ENCODE results near the gene MTMR4. TPM values are rescaled to one million over a fixed set of nuclear protein-coding genes. Genes with fewer than 3 reads are reported as not detected.
A peak's percentile ranks its signal among the peaks of the same experiment; 100 is the strongest.

The MTMR4 gene
- polyA plus RNA-seq, 1 experiment = 28.3 TPM

GRCh38 chr17:58517928-58518609 is 3.6 kb upstream of the MTMR4 start:
- peak overlapping the region; percentile 83 for H3K4me3 ChIP-seq (ENCODE audit: low read depth, low read length)
- POLR2A ChIA-PET = interaction anchor here (0.6 to 3.2 kb wide), 6 partner anchors 16 to 193 kb away, joined by 3 to 59 read pairs (median 3); no protein-coding TSS in a partner anchor
- H3K27ac ChIP-seq (ENCODE audit: low read depth, low read length) = peak overlapping the region; percentile 91
- TF ChIP-seq CTCF (IDR thresholded peaks at IDR 0.05; ENCODE audit: low read depth, low read length) = no peak
- CTCF ChIA-PET = interaction anchor here (0.6 to 3.2 kb wide), 15 partner anchors 9 to 1671 kb away, joined by 3 to 41 read pairs (median 5); no protein-coding TSS in a partner anchor
- DNase-seq (ENCODE audit: low read depth, low spot score) = peak; percentile 99
- no peaks in the 10 kb centered on the region; the same call in 1 of the 2 replicates for H3K9me3 ChIP-seq (ENCODE audit: control insufficient read depth, insufficient read depth, low read length)
- H3K27me3 ChIP-seq (ENCODE audit: control insufficient read depth, insufficient read depth, low read length) = no peaks in the 10 kb centered on the region

- TF ChIP-seq CTCF (IDR thresholded peaks at IDR 0.05; ENCODE audit: low read depth, low read length) = no peak
- Histone ChIP-seq H3K9me3 (ENCODE audit: control insufficient read depth, insufficient read depth, low read length) (no peaks in the 10 kb centered on the region; the same call in 1 of the 2 replicates), H3K4me3 (ENCODE audit: low read depth, low read length) (peak overlapping the region; percentile 82), H3K27ac (ENCODE audit: low read depth, low read length) (peak overlapping the region; percentile 86), H3K27me3 (ENCODE audit: control insufficient read depth, insufficient read depth, low read length) (no peaks in the 10 kb centered on the region)
- CTCF ChIA-PET = interaction anchor here (0.6 to 2.3 kb wide), 3 partner anchors 16 to 1670 kb away, joined by 4 to 15 read pairs (median 14); no protein-coding TSS in a partner anchor
- DNase-seq (ENCODE audit: low read depth, low spot score) = no peak
- POLR2A ChIA-PET = interaction anchor here (0.6 to 3.2 kb wide), 4 partner anchors 108 to 141 kb away, joined by 3 to 59 read pairs (median 6); no protein-coding TSS in a partner anchor
These were observed 3.0 kb upstream of the MTMR4 start for GRCh38 chr17:58517378-58517927.

GRCh38 chr17:58516644-58517377 is 2.4 kb upstream of the MTMR4 start:
- ChIA-PET POLR2A (interaction anchor here (1.3 to 3.6 kb wide), 4 partner anchors 112 to 142 kb away, joined by 3 to 59 read pairs (median 20); no protein-coding TSS in a partner anchor), CTCF (interaction anchor here (2.3 kb wide), 1 partner anchor 114 kb away, joined by 15 read pairs; no protein-coding TSS in a partner anchor)
- TF ChIP-seq CTCF (IDR thresholded peaks at IDR 0.05; ENCODE audit: low read depth, low read length) = no peak
- Histone ChIP-seq H3K27ac (ENCODE audit: low read depth, low read length) (peak overlapping the region; percentile 86), H3K4me3 (ENCODE audit: low read depth, low read length) (peak overlapping the region; percentile 82), H3K27me3 (ENCODE audit: control insufficient read depth, insufficient read depth, low read length) (no peaks in the 10 kb centered on the region), H3K9me3 (ENCODE audit: control insufficient read depth, insufficient read depth, low read length) (no peaks in the 10 kb centered on the region; the same call in 1 of the 2 replicates)
- no peak for DNase-seq (ENCODE audit: low read depth, low spot score)

GRCh38 chr17:58515286-58515685 is 848 bp upstream of the MTMR4 start:
- no peak for DNase-seq (ENCODE audit: low read depth, low spot score)
- no peak overlapping the region for H3K4me3 ChIP-seq (ENCODE audit: low read depth, low read length)
- ChIA-PET POLR2A (interaction anchor here (3.6 kb wide), 1 partner anchor 116 kb away, joined by 31 read pairs; no protein-coding TSS in a partner anchor), CTCF (interaction anchor here (0.8 to 1.3 kb wide), 5 partner anchors 98 to 489 kb away, joined by 3 to 6 read pairs (median 4); partner anchors contain the start of gene RNF43)
- H3K27me3 ChIP-seq (ENCODE audit: control insufficient read depth, insufficient read depth, low read length) = no peaks in the 10 kb centered on the region
- no peak overlapping the region for H3K27ac ChIP-seq (ENCODE audit: low read depth, low read length)
- H3K9me3 ChIP-seq (ENCODE audit: control insufficient read depth, insufficient read depth, low read length) = no peaks in the 10 kb centered on the region; the same call in 1 of the 2 replicates
- TF ChIP-seq CTCF (IDR thresholded peaks at IDR 0.05; ENCODE audit: low read depth, low read length) = no peak

Measured in AG04450 (cell line).